GM10266 (cell line): Measurements from ENCODE around the gene FNDC3A.

Experiments used
- DNase-seq: peaks from one replicate; pipeline ENCODE4 v3.0.0; 2012; ENCODE audit errors: extremely low spot score
- TF ChIP-seq, protein P1 (sequence below): IDR thresholded peaks from 2 replicates; pipeline ENCODE4 v1.5.1; 2012; ENCODE audit warnings: mild to moderate bottlenecking, low read depth; ENCODE audit not compliant: control insufficient read depth, insufficient read depth; ENCODE audit errors: missing control alignments

FNDC3A gene

DNA sequence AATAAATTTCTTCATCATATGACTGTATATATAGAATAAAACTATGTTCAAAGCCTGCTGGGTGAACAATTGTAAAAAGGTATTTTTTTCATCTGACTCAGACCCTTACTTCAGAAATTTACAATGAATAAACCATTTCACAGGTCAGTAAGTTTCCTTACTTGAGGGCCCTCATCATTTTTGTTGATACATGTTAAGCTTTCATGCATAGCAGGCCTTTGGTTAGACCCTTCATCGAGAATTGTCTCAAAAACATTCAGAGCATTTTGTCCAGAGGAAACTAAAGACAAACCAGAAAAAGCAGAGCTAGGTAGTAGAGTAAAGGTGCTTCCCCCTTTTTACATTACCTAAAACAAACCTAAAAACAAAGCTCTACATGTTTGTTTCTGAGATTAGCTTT is 46.2 kb downstream of the FNDC3A start:
- TF ChIP-seq, protein P1, sequence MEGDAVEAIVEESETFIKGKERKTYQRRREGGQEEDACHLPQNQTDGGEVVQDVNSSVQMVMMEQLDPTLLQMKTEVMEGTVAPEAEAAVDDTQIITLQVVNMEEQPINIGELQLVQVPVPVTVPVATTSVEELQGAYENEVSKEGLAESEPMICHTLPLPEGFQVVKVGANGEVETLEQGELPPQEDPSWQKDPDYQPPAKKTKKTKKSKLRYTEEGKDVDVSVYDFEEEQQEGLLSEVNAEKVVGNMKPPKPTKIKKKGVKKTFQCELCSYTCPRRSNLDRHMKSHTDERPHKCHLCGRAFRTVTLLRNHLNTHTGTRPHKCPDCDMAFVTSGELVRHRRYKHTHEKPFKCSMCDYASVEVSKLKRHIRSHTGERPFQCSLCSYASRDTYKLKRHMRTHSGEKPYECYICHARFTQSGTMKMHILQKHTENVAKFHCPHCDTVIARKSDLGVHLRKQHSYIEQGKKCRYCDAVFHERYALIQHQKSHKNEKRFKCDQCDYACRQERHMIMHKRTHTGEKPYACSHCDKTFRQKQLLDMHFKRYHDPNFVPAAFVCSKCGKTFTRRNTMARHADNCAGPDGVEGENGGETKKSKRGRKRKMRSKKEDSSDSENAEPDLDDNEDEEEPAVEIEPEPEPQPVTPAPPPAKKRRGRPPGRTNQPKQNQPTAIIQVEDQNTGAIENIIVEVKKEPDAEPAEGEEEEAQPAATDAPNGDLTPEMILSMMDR: no peak

GRCh38 chr13:49022472-49023144 is 46.9 kb downstream of the FNDC3A start:
- TF ChIP-seq, protein P1: no peak
- DNase-seq: no peak

More for the DNA sequence above, 46.2 kb downstream of the FNDC3A start:
- no peak for DNase-seq

DNA sequence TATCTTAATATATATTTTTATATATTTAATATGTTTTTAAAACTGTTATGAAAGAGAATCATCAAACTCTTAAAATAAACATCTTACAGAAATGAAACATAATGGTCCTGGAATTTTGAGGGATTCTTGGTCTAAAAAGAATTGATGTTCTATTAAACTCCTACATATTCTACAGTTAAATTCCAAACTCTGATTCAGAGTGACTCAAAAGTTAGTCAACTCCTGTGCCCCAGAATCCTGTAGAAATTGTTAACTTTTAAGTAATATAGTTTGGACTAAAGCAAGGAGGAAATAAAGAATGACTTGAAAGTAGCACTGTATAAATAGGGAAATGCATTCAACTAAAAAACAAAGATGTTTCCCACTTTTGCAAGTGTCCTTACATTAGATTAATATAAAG is 47.7 kb downstream of the FNDC3A start:
- DNase-seq: no peak

GRCh38 chr13:49026851-49027250 is 51.1 kb downstream of the FNDC3A start:
- no peak for DNase-seq
- TF ChIP-seq, protein P1: no peak

More for the DNA sequence above, 47.7 kb downstream of the FNDC3A start:
- TF ChIP-seq, protein P1: no peak

GRCh38 chr13:49029570-49029969 is 53.9 kb downstream of the FNDC3A start:
- TF ChIP-seq, protein P1: no peak
- DNase-seq: no peak

- no peak for DNase-seq
Measured at GRCh38 chr13:49030213-49030612, 54.5 kb downstream of the FNDC3A start.

GRCh38 chr13:49040872-49041271 is 65.2 kb downstream of the FNDC3A start:
- TF ChIP-seq, protein P1: no peak
- no peak for DNase-seq

More at GRCh38 chr13:49030213-49030612, 54.5 kb downstream of the FNDC3A start:
- TF ChIP-seq, protein P1: no peak
